Stimulated activated CD4-positive, alpha-beta T cell treated with anti-CD3 and anti-CD28 coated beads, Interleukin-1b, Interleukin-23, amount 100 ng/mL, for 24 hours (primary cell): ENCODE measurements around the gene AKNA.

Experiments
- DNase-seq, 4 experiments: peaks; one replicate each; pipeline ENCODE4 v3.0.0-alpha.2; 2020; ENCODE audit warnings: low read depth in 4 of 4, low spot score in 1 of 4

AKNA gene

DNA sequence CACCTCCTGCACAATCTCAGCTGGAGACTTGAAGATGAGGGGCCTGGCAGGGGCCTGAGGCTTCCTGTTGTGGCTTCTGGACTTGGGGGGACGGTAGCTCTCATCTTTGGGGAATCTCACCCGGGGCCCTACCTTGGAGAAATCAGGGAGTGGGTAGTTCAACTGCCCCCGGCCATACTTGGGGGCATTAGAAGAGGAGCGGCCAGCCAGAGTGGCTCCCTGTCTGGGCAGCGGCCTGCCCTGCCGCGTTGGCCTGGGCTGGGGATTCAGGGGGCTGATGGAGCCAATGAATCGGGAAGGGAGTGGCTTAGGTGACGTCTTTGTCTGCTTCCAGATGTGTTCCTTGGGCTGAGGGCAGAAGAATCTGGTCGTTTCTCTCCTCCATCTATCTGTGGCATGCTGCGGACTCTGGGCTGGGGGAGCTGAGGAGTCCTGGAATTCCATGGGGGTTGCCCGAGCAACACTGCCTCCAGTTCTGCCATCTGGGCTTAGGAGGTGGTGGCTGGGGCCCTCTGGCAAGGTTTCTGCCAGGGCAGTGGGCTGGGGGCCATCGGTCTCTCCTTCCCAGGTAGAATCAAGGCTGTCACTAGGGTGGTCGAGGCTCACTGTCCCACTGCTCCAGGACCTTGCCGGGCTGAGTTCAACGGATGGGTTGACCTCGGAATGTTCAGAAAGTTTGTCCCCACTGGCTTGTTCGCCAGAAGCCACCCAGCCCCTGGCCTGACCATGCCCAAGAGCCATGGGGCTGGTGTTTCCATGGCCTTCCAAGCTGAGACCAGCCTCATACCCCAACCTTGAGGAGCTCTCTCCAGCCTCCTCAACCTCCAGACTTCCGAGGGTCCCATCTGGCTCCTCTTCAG lies 11.0 kb downstream of the AKNA start:
- no peak for DNase-seq

DNA sequence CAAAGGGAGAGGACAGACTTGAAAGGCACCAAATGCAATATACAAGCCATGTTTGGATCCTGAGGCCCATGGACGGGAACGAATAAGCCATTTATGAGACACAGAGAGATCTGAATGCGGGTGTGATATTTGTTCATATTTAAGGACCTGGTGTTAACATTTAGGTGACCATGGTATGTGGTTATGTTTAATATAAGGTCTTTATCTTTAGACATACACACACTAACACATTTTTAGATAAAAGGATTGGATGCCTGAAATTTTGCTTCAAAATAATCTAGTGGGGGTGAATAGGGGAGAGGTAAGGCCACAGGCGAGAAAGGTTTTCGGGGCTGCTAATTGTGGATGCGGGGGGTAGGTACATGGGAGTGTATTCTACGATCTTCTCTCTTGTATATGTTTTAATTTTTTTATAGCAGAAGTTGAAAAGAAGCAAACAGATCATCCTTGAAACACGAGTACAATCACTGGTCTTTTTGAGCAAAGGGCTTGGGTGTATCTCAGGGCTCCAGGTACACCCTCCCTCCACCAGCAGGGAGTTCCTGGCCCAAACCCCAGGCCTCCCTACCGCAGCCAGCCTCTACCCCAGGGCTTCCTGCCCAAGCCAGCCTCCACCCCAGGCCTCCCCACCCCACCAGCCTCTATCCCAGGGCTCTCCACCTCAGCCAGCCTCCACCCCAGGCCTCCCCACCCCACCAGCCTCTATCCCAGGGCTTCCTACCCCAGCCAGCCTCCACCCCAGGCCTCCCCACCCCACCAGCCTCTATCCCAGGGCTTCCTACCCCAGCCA lies 12.2 kb downstream of the AKNA start:
- no peak for DNase-seq

GRCh38 chr9:114374936-114375335 lies 12.8 kb downstream of the AKNA start:
- DNase-seq: no peak

DNA sequence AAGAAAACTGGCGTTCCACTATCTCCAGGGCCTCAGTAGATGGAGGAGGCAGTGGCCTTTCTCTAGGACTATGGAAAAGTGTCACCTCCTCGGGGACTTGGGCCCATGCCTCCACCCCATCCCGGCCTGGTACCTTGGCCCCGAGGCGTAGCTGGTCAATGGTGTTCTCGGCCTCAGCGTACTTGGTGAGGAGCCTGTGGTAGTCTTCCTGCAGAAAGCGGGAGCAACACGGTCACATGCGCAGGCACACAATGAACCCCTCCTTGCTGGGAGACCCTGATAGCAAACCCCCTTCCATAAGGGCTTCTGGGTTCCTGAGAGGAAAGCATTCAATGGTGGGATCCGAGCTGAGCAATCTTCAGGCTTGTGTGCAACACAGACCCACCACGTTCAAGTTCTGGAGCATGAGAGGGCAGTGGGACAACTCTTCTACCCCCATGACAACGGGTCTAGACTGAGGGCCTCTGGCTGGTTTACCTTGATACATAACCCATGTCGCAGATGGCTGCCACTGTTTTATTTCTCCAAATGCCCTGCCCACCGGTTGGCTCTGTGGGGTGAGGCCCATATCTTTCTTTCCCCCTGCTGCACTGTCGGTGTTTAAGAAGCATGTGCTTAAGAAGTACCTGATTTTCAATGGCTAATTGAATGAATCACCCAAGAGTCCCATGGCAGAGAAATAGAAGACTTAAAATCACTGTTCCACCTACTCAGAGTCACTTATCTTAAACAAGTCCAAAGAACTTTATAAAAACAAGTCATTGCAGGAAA lies 13.6 kb downstream of the AKNA start:
- no peak for DNase-seq

GRCh38 chr9:114372921-114373448 lies 14.8 kb downstream of the AKNA start:
- peak in 2 of 4 experiments; percentile 60 to 73 for DNase-seq

DNA sequence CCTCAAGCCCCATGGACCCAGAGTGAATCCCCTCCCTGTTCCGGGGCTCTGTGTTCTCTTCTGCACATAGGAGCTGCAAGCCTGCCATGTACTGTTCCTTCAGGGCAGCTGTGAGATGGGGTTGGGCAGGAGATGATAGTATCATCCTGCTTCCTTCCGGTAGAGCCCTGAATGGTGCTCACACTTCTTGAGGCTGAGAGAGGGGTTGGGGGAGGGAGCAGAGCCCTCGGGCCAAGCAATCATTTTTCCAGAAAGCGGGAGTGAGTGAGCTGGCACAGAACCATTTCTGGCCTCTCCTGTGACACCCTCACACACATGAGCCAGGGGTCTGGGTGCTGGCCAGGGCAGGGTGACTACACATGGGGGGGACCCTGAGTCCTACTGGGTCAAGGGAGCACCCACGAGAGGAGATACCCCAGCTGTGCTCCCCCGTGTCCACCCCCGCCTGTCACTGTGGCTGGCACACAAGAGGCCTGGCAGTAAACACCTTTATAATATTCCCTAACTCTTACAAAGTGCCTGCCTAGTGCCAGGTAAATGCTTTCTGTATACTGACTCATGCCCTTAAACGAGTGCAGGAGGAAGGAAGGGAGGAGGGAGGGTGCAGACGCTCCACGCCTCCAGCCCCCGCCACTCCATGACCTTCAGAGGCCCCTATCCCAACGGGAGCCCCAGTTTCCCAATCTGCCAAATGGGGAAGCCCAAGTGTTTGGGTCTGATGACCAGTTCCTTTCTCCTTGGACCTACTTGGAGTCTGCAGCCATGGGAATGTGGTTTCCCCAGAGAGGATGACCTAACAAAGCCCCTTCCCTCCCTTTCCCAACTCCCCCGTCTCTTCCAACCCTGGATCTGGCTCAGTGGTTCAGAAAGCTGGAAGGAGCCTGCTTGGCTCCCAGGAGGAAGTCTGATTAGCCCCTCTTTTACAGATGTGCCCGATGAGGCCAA lies 15.5 kb downstream of the AKNA start:
- DNase-seq: no peak

GRCh38 chr9:114371343-114371944 lies 16.3 kb downstream of the AKNA start:
- no peak for DNase-seq

DNA sequence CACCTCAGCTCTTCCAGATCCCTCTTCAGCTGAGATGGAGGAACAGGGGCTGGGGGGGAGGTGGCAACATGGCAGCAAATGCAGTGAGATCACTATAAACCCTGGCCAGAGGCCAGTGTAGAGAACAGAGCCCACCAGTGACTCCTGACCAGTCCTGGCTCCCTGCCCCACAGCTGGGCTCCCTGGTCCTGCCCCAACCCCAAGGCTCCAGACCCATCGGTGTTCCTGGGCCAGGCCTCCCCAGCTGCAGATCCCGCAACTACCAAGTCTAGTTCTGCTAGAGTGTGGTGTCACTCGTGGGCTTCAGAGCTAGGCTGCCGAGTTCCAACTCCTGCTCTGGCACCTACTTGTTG lies 16.8 kb downstream of the AKNA start:
- DNase-seq: no peak

- DNase-seq: no peak
Measured at GRCh38 chr9:114370251-114370967, 17.4 kb downstream of the AKNA start.

DNA sequence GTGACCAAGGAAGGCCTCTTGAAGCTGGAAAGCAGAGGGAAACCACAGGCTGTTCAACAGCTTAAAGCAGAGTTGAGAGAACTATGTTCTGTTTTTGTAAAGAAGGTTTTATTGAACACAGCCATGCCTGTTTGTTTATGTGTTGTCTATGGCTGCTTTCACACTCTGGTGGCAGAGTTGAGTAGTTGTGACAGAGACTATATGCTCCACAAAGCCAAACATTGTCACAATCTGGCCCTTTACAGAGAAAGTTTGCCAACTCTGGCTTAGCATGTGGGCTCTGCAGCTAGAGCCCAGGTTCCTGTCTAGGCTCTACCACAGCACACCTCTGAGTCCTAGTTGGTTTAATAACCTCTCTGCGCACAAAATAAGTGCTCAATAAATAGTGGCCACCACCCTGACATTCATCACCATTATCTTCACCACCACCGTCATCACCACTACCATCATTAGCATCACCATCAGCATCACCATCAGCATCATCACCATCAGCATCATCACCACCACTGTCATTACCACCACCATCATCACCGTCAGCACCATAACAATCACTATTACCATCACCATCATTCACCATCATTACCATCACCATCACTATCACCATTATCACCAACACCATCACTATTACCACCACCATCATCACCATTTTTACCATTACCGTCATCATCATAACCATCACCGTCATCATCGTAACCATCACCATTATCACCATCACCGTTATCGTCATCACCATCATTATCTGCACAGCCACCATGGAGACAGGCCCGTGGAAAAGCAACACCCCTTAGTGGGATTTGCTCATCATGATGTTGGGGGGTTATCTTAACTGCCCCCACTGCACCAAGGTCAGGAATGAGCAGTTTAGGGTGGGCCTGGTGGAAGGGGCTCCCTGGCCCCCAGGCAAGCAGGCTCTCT lies 18.3 kb downstream of the AKNA start:
- DNase-seq: no peak

DNA sequence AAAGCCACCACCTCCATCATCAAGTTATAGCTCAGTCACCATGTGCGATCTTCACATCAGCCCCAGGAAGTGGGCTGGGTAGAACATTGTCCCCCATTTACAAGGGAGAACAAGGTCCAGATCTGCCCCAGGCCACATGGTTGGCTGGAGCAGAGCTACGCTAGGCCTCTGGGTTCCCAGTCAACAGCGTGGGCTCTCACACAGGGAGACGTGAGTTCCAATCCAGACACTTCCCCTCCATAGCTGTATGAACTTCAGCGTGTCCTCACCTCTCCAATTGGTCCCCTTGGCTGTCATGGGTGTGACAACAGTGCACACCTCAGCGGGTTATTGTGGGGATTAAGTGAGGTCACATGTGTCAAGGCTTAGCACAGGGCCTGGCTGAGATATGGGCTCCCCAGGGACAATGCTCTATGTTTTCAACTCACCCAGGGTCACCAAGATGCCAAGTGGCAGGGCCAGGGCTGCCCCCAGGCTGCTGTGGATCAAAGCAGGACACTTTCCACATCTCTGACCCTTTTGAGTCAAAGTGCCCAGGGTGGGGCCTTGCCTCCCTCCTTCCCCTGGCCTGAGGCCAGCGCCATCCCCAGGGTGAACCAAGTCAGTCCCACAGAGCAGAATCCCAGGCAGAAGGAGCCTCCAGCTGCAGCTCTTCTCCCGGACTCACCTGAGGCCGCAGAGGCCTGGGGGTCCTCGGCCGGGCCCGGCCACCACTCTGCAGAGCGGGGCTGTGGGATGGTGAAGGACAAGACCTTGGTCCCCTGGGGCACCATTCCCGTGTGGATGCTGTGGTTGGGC lies 19.8 kb downstream of the AKNA start:
- DNase-seq: no peak

- no peak for DNase-seq
Measured at GRCh38 chr9:114367366-114367765, 20.4 kb downstream of the AKNA start.

DNA sequence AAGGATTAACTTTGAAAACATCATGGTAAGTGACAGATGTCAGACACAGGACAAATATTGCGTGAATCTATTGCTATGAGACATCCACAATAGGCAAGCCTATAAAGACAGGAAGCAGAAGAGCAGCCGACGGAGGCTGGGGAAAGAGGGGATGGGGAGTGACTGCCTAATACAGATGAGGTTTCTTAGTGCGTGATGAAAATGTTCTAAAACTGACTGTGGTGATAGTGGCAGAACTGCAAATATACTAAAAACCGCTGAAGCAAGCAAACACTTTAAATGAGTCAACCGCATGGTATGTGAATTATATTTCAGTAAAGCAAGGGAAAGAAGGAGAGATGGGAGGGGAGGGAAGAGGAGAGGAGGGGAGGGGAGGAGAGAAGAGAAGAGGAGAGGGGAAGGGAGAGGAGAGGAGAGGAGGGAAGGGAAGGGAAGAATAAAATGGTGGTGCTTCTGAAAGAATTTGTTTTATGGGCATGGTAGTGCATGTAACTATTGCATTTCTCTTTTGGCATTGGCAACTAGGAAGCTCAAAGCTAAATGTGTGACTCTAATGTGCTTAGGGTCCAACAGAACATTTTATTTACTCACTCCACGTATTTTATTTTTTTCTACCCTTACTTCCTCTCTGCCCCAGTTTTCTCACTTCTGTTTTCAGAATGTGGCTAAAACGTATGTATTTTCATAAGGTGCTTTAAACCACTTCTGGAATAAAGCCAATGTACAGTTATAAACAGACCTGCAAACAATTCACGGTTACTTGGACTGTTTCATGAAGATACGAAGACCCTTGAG lies 21.3 kb downstream of the AKNA start:
- DNase-seq: no peak

- no peak for DNase-seq
Measured at GRCh38 chr9:114365194-114365593, 22.6 kb downstream of the AKNA start.

- DNase-seq: no peak
Measured at GRCh38 chr9:114364134-114365041, 23.4 kb downstream of the AKNA start.

DNA sequence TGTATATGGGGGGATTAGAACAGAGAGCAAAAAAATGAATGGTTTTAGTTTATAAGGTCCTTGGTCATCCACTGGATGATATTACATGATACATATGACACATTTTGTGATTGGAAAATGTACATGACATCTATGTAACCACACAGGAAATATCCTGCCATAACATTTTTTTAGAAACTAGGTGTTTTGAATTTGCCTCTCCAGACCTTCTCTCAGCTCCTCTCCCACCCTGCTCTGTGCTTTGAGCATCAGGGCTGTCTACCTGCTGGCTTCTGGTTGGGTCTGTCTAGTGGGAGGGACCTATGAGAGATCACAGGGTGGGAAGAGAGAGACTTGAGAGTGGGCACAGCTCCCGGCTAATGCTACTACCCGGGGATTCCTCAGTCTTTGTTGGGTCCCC lies 24.4 kb downstream of the AKNA start:
- no peak for DNase-seq
